PC-3 (cell line): ENCODE results near the gene NHS. TPM values are rescaled to one million over a fixed set of nuclear protein-coding genes. Genes with fewer than 3 reads are reported as not detected.

Experiments
- ATAC-seq: fragments of 200-7000 bp; cut with Tn5 transposase; 2 replicates; pipeline ENCODE4 v1.9.1; 2020; ENCODE audit warnings: mild to moderate bottlenecking, moderate library complexity
- BruUV-seq: library from RNA; stranded (reverse); fragments of 400-500 nt; replicated peaks from 2 replicates; lab custom pipeline; 2021; lab: Mats Ljungman, UMichigan
- CTCF ChIA-PET: fragments of 300-600 bp; sonication (Branson Sonifier 250); formaldehyde crosslinking; loops from one replicate; lab custom pipeline; 2022; ENCODE audit warnings: antibody characterized with exemption; lab: Charles Lee
- POLR2A ChIA-PET: fragments of 300-600 bp; sonication (Branson Sonifier 250); formaldehyde crosslinking; loops from one replicate; lab custom pipeline; 2022; ENCODE audit warnings: antibody characterized with exemption; ENCODE audit not compliant: unreplicated experiment; lab: Charles Lee
- DNase-seq: peaks from one replicate; pipeline ENCODE4 v3.0.0-alpha.2; 2015
- H2AFZ ChIP-seq: fragments of 300-600 bp; sonication (generic); 2 replicates; pipeline ENCODE4 v1.6.0; 2016; ENCODE audit warnings: antibody characterized with exemption, low read length
- H3F3A ChIP-seq: fragments of 300-600 bp; sonication (generic); one replicate; pipeline ENCODE4 v1.6.0; 2017; ENCODE audit warnings: antibody characterized with exemption, low read length, control low read depth, mild to moderate bottlenecking; ENCODE audit not compliant: unreplicated experiment
- H3K27ac ChIP-seq: fragments of 300-600 bp; sonication (generic); 2 replicates; pipeline ENCODE4 v1.5.1; 2016; ENCODE audit warnings: mild to moderate bottlenecking, low read length
- H3K27me3 ChIP-seq: fragments of 300-600 bp; sonication (generic); 2 replicates; pipeline ENCODE4 v1.6.1; 2016; ENCODE audit warnings: low read length, mixed read lengths
- H3K36me3 ChIP-seq: fragments of 300-600 bp; sonication (generic); 2 replicates; pipeline ENCODE4 v1.6.1; 2016; ENCODE audit warnings: low read depth, mixed run types, low read length, mixed read lengths
- H3K4me1 ChIP-seq: fragments of 300-600 bp; sonication (generic); 2 replicates; pipeline ENCODE4 v1.5.1; 2016; ENCODE audit warnings: low read length; ENCODE audit not compliant: insufficient read depth
- H3K4me2 ChIP-seq: fragments of 300-600 bp; sonication (generic); 2 replicates; pipeline ENCODE4 v1.6.0; 2016; ENCODE audit warnings: low read length
- H3K4me3 ChIP-seq: fragments of 300-600 bp; sonication (generic); 2 replicates; pipeline ENCODE4 v1.5.1; 2016; ENCODE audit warnings: mild to moderate bottlenecking, low read length, mixed read lengths
- H3K79me2 ChIP-seq: fragments of 300-600 bp; sonication (generic); 2 replicates; pipeline ENCODE4 v1.6.1; 2017; ENCODE audit warnings: low read length, mixed read lengths
- H3K9ac ChIP-seq: fragments of 300-600 bp; sonication (generic); 2 replicates; pipeline ENCODE4 v1.6.0; 2016; ENCODE audit warnings: mild to moderate bottlenecking, low read length
- H3K9me2 ChIP-seq: fragments of 300-600 bp; sonication (generic); replicated peaks from 2 replicates; pipeline ENCODE4 v1.6.1; 2016; ENCODE audit warnings: mixed run types, low read length, mixed read lengths
- H3K9me3 ChIP-seq: fragments of 300-600 bp; sonication (generic); 2 replicates; pipeline ENCODE4 v1.6.1; 2016; ENCODE audit warnings: low read length, mixed read lengths
- H4K20me1 ChIP-seq: fragments of 300-600 bp; sonication (generic); 2 replicates; pipeline ENCODE4 v1.6.1; 2016; ENCODE audit warnings: low read length, mixed read lengths
- EZH2 ChIP-seq: fragments of 300-600 bp; sonication (generic); IDR thresholded peaks from one replicate; pipeline ENCODE4 v1.6.1; 2017; ENCODE audit warnings: antibody characterized with exemption, mild to moderate bottlenecking, low read length; ENCODE audit not compliant: unreplicated experiment
- EZH2phosphoT487 ChIP-seq: fragments of 300-600 bp; sonication (generic); IDR thresholded peaks from 2 replicates; pipeline ENCODE4 v1.6.1; 2018; ENCODE audit warnings: mild to moderate bottlenecking, antibody characterized with exemption, low read length, borderline replicate concordance
- intact Hi-C: fragments of 100-400 bp; cut with micrococcal nuclease; formaldehyde crosslinking; loops from 2 replicates; pipeline ENCODE4 v1.9.0; 2023
- total RNA-seq: library from RNA; depleted of rRNA; stranded (reverse); fragments of >200 nt; gene quantifications from 2 replicates; pipeline ENCODE4 v1.2.3, GENCODE V29; 2014
- TF ChIP-seq, protein P1 (sequence below): fragments of 300-600 bp; sonication (generic); conservative IDR thresholded peaks from 2 replicates; pipeline ENCODE4 v1.5.1; 2017; ENCODE audit warnings: antibody characterized with exemption, low read depth, mild to moderate bottlenecking, low read length

Gene NHS
- total RNA-seq, 1 experiment from 2014 or later = 4.9 TPM

DNA sequence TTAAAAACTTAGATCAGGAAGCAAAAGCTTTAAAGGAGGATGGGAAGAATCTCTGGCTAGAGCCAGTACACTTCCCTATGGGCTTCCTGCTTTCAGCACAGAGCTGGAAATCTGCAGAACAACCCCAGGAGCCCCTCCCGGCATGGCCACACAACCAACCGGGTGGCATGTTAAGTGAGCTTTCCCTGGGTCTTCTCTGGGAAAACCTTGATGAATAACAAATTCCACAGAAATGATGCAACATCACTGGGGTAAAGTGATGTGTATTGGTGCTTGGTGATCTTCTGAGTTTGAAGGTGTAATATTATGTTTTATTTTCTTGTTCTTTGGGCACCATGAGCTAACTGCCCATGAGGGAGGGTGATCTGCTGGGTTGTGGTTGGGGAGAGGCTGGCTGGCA is 22.1 kb downstream of the NHS start:
- Histone ChIP-seq H3K9ac (no peak overlapping the region), H3K36me3 (no peaks in the 10 kb centered on the region), H3K4me1 (peaks cover 27% of the 10 kb centered on the region), H3K4me2 (peak overlapping the region; percentile 57), H3K9me3 (no peaks in the 10 kb centered on the region), H4K20me1 (no peaks in the 10 kb centered on the region), H3K4me3 (0 out of 2 replicates have a peak overlapping the region, but pooled peaks have one; percentile 7), H3F3A (no peaks in the 10 kb centered on the region), H2AFZ (no peak overlapping the region), H3K27me3 (no peaks in the 10 kb centered on the region), H3K79me2 (peaks cover 53% of the 10 kb centered on the region), H3K27ac (peak overlapping the region; percentile 48), H3K9me2 (no peaks in the 10 kb centered on the region)
- ChIA-PET POLR2A (interaction anchor here (0.5 kb wide), 1 partner anchor 332 kb away, joined by 3 read pairs; no protein-coding TSS in a partner anchor), CTCF (no interaction called here)
- intact Hi-C loops = no loop called here
- ATAC-seq (peak; percentile 54), DNase-seq (peak; percentile 75)
- TF ChIP-seq EZH2 = no peak
- TF ChIP-seq EZH2phosphoT487 = no peak
- TF ChIP-seq, protein P1, sequence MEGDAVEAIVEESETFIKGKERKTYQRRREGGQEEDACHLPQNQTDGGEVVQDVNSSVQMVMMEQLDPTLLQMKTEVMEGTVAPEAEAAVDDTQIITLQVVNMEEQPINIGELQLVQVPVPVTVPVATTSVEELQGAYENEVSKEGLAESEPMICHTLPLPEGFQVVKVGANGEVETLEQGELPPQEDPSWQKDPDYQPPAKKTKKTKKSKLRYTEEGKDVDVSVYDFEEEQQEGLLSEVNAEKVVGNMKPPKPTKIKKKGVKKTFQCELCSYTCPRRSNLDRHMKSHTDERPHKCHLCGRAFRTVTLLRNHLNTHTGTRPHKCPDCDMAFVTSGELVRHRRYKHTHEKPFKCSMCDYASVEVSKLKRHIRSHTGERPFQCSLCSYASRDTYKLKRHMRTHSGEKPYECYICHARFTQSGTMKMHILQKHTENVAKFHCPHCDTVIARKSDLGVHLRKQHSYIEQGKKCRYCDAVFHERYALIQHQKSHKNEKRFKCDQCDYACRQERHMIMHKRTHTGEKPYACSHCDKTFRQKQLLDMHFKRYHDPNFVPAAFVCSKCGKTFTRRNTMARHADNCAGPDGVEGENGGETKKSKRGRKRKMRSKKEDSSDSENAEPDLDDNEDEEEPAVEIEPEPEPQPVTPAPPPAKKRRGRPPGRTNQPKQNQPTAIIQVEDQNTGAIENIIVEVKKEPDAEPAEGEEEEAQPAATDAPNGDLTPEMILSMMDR = no peak
- no TSS peak for BruUV-seq

DNA sequence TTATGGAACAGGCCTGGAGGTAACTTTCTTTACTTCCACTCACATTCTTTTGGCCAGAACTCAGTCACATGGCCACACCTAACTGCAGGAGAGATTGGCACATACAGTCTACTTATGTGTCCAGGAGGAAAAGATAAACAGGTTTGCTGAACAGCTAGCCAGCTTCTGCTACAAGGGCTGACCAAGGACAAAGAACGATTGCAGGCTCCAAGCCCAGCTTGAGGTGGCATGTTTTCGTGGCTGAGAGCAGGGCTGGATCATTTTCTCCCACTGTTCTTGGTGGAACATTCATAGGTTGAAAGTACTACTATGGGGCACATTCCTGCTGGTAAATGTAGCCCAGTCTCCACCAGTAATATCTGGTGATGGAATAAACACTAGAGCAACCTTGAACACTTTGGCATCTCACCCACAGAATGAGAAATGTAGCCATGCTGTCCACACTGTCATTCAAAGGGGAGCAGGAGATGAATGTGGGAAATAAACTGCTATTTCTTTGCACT is 28.2 kb downstream of the NHS start:
- DNase-seq = peak; percentile 13
- TF ChIP-seq EZH2 (no peak), EZH2phosphoT487 (no peak)
- TF ChIP-seq, protein P1 = no peak

DNA sequence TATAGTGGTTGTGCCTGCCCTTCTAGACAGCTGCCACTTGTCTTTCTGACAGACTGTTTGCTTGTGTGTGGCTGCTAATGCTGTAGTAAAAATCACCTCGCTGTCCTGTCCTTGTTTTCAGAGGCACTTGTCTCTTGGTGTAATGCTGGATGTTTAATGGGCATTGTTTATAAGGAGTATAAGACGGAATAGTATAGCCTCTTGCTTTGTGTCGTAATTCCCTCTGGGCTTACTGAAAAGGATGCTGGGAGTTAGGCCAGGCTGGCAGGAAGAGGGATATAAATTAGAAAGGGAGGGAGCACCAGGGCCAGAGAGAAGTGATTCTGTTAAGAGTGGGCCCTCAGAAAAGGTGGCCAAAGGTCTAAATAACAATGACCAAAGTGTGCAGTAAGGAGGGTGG is 29.0 kb downstream of the NHS start:
- TF ChIP-seq EZH2phosphoT487 = no peak
- no peak for TF ChIP-seq EZH2
- TF ChIP-seq, protein P1 = no peak
- Histone ChIP-seq H3K4me1 (peaks cover 46% of the 10 kb centered on the region), H3F3A (no peaks in the 10 kb centered on the region), H3K9me3 (no peaks in the 10 kb centered on the region), H3K27me3 (no peaks in the 10 kb centered on the region), H3K79me2 (peaks cover 52% of the 10 kb centered on the region), H3K9me2 (no peaks in the 10 kb centered on the region), H3K4me3 (no peak overlapping the region), H4K20me1 (no peaks in the 10 kb centered on the region), H3K36me3 (no peaks in the 10 kb centered on the region), H2AFZ (no peak overlapping the region), H3K9ac (no peak overlapping the region), H3K27ac (peak overlapping the region; percentile 65), H3K4me2 (no peak overlapping the region)
- intact Hi-C loops = no loop called here
- no TSS peak for BruUV-seq
- ChIA-PET CTCF (no interaction called here), POLR2A (no interaction called here)
- ATAC-seq (no peak), DNase-seq (no peak)

More for the DNA sequence above, 28.2 kb downstream of the NHS start:
- no peaks in the 10 kb centered on the region for H4K20me1 ChIP-seq
- H3K4me1 ChIP-seq = peaks cover 46% of the 10 kb centered on the region
- no peak overlapping the region for H3K4me3 ChIP-seq
- no peaks in the 10 kb centered on the region for H3K27me3 ChIP-seq
- CTCF ChIA-PET = no interaction called here
- no peaks in the 10 kb centered on the region for H3K9me3 ChIP-seq
- H3K4me2 ChIP-seq = no peak overlapping the region
- H3K9ac ChIP-seq = no peak overlapping the region
- H3K36me3 ChIP-seq = no peaks in the 10 kb centered on the region
- POLR2A ChIA-PET = no interaction called here
- H3K9me2 ChIP-seq = no peaks in the 10 kb centered on the region
- no TSS peak for BruUV-seq
- peaks cover 50% of the 10 kb centered on the region for H3K79me2 ChIP-seq
- no peak overlapping the region for H3K27ac ChIP-seq
- H3F3A ChIP-seq = no peaks in the 10 kb centered on the region
- ATAC-seq = no peak
- intact Hi-C loops = no loop called here
- no peak overlapping the region for H2AFZ ChIP-seq
